Heart left ventricle (tissue), 16 donors: Measurements from ENCODE around the gene ITGA11. TPM values are rescaled to one million over a fixed set of nuclear protein-coding genes. Genes with fewer than 3 reads are reported as not detected.

ENCODE experiments used
- ATAC-seq, 4 donors: fragments of 200-7000 bp; cut with Tn5 transposase; one replicate each; pipeline ENCODE4 v1.9.1; 2020 to 2022; ENCODE audit warnings: moderate library complexity in 4 of 4, mild to moderate bottlenecking in 3 of 4, moderate number of reproducible peaks in 1 of 4
- DNase-seq, 5 donors: peaks; one replicate each; pipeline ENCODE4 v3.0.0-alpha.2; 2020
- H3K27ac ChIP-seq, 12 donors: fragments of 200-600 bp; sonication (generic) in 4 of 12; one replicate each; pipeline versions ENCODE4 v1.5.0 to v1.8.0; 2016 to 2022; ENCODE audit warnings: mild to moderate bottlenecking in 2 of 12
- H3K27me3 ChIP-seq, 9 donors: fragments of 200-600 bp; sonication (generic) in 2 of 9; one replicate each; pipeline versions ENCODE4 v1.5.1 to v1.8.0; 2016 to 2022; ENCODE audit warnings: mild to moderate bottlenecking in 3 of 9
- H3K36me3 ChIP-seq, 9 donors: fragments of 200-600 bp; sonication (generic) in 2 of 9; one replicate each; pipeline versions ENCODE4 v1.5.0 to v1.8.0; 2018 to 2022; ENCODE audit warnings: mild to moderate bottlenecking in 2 of 9
- H3K4me1 ChIP-seq, 12 donors: fragments of 200-600 bp; sonication (generic) in 4 of 12; one replicate each; pipeline versions ENCODE4 v1.5.0 to v1.8.0; 2016 to 2022; ENCODE audit warnings: mild to moderate bottlenecking in 3 of 12
- H3K4me3 ChIP-seq, 12 donors: fragments of 200-600 bp; sonication (generic) in 4 of 12; one replicate each; pipeline versions ENCODE4 v1.5.0 to v1.8.0; 2017 to 2022; ENCODE audit warnings: mild to moderate bottlenecking in 9 of 12, moderate library complexity in 4 of 12
- H3K9me3 ChIP-seq, 12 donors: fragments of 200-600 bp; sonication (generic) in 4 of 12; one replicate each; pipeline versions ENCODE4 v1.5.0 to v1.8.0; 2016 to 2022; ENCODE audit warnings: mild to moderate bottlenecking in 1 of 12
- CTCF ChIP-seq, 12 donors: fragments of 200-600 bp; sonication (generic) in 4 of 12; IDR thresholded peaks; one replicate each; pipeline versions ENCODE4 v1.5.0 to v1.8.0; 2018 to 2022; ENCODE audit warnings: antibody characterized with exemption in 12 of 12, mild to moderate bottlenecking in 5 of 12
- POLR2A ChIP-seq, 2 donors: fragments of 450-650 bp; IDR thresholded peaks; one replicate each; pipeline ENCODE4 v1.6.1; 2017; ENCODE audit warnings: antibody characterized with exemption in 2 of 2, mild to moderate bottlenecking in 2 of 2, moderate library complexity in 2 of 2
- WGBS, 4 donors: extraction: QIAGEN DNeasy Blood & Tissue Kit in 2 of 4; methylation state at CpG; one replicate each; pipeline versions ENCODE4 v1.1.5 to v1.1.7; 2013 to 2018; 5-methylcytosine and 5-hydroxymethylcytosine counted together
- intact Hi-C, 10 donors: fragments of 100-400 bp; cut with DNase I; formaldehyde crosslinking; loops; one replicate each; pipeline versions ENCODE4 v1.11.1 to v1.14.2; 2022
- polyA plus RNA-seq, 2 donors: library from polyadenylated mRNA; stranded (reverse); fragments of 200-250 nt; gene quantifications; one replicate each; pipeline ENCODE4 v1.2.3, GENCODE V29; 2013
- total RNA-seq, 9 donors: library from RNA; depleted of rRNA in 2 of 9; stranded (reverse); fragments of >200 nt in 2 of 9; fragmentation: NEBNext Ultra II Directional in 3 of 9; extraction: Animal tissue kit (Norgen Biotek cat#: 25700) in 3 of 9; gene quantifications; one replicate each; pipeline versions ENCODE4 v1.1.0 to v1.2.4, GENCODE V29; 2016 to 2023
- donor health status: ischemic (EF 13 %, LVEDD 7.1; RV severe dilation, severe dysfunction).
- donor health status: healthy with polysubstance abuse.
- donor health status: DM: no; HTN: yes; CAD: no.
- donor health status: DM: no; HTN: no; CAD: no.
- donor health status: ischemic (EF 25% LVEDD 6.9; RV normal size, moderate dysfunction).
- donor health status: ischemic (EF 25% LVEDD 5.7; RV mildly dilated, moderate dysfunction).
- donor health status: healthy.
- donor health status: DM: yes; HTN: yes; CAD: no.
- donor health status: ischemic (EF 35%, LVEDD 5.7; RV mildly dilated, moderate dysfunction).
- donor health status: nonischemic (EF 11% LVEDD 7.7; RV severe dilation, severe dysfunction).
- donor health status: DM: yes; HTN: yes; CAD: no.
- donor health status: PGD.
- donor health status: ischemic (EF 29% LVEDD 5.4; RV normal size, mild dysfunction).
- donor health status: nonischemic (EF 23%, LVEDD 6.1; RV moderate dilation, normal function).

The ITGA11 gene
- total and polyA plus RNA-seq, 11 donors, result 2.1 to 35.5 (median 12.1) TPM

GRCh38 chr15:68346979-68347378, 85.0 kb downstream of the ITGA11 start:
- intact Hi-C loops, result no loop called here
- Histone ChIP-seq H3K4me3 (no peak overlapping the region), H3K4me1 (peaks cover 6 to 28% (median 10%) of the 10 kb centered on the region in 12 donors), H3K27ac (no peak overlapping the region), H3K27me3 (no peaks in the 10 kb centered on the region), H3K9me3 (no peaks in the 10 kb centered on the region), H3K36me3 (peaks cover 0 to 38% (median 0%) of the 10 kb centered on the region in 9 donors)
- 47 to 67% (median 65%) methylated on average over 6 of the region's 6 CpGs for WGBS, 4 donors
- TF ChIP-seq CTCF (IDR thresholded peaks at IDR 0.05) (no peak), POLR2A (IDR thresholded peaks at IDR 0.05) (no peak)
- DNase-seq, result peak in 1 of 5 donors; percentile 15
- ATAC-seq, result peak in 2 of 4 donors; percentile 12 to 15

GRCh38 chr15:68345481-68345880, 86.5 kb downstream of the ITGA11 start:
- H3K27me3 ChIP-seq, result no peaks in the 10 kb centered on the region
- DNase-seq (peak in 1 of 5 donors; percentile 21), ATAC-seq (no peak)
- H3K36me3 ChIP-seq, result peaks cover 0 to 31% (median 0%) of the 10 kb centered on the region in 9 donors
- H3K4me3 ChIP-seq, result no peak overlapping the region
- H3K9me3 ChIP-seq, result no peaks in the 10 kb centered on the region
- 73 to 88% (median 83%) methylated on average over 5 of the region's 5 CpGs for WGBS, 4 donors
- TF ChIP-seq CTCF (IDR thresholded peaks at IDR 0.05) (no peak), POLR2A (IDR thresholded peaks at IDR 0.05) (no peak)
- no peak overlapping the region for H3K27ac ChIP-seq
- H3K4me1 ChIP-seq, result peaks cover 8 to 43% (median 25%) of the 10 kb centered on the region in 12 donors
- intact Hi-C loops, result no loop called here

- TF ChIP-seq CTCF (IDR thresholded peaks at IDR 0.05) (no peak), POLR2A (IDR thresholded peaks at IDR 0.05) (no peak)
- H3K4me3 ChIP-seq, result no peak overlapping the region
- H3K9me3 ChIP-seq, result no peaks in the 10 kb centered on the region
- peaks cover 8 to 46% (median 27%) of the 10 kb centered on the region in 12 donors for H3K4me1 ChIP-seq
- peaks cover 0 to 26% (median 0%) of the 10 kb centered on the region in 9 donors for H3K36me3 ChIP-seq
- H3K27ac ChIP-seq, result no peak overlapping the region
- ATAC-seq, result no peak
- intact Hi-C loops, result no loop called here
- no peak for DNase-seq
- 95 to 97% (median 96%) methylated on average over 7 of the region's 7 CpGs for WGBS, 4 donors
- no peaks in the 10 kb centered on the region for H3K27me3 ChIP-seq
Measured at GRCh38 chr15:68344600-68344999, 87.4 kb downstream of the ITGA11 start.

- DNase-seq (peak in 1 of 5 donors; percentile 22), ATAC-seq (no peak)
- Histone ChIP-seq H3K4me1 (peaks cover 8 to 46% (median 27%) of the 10 kb centered on the region in 12 donors), H3K4me3 (no peak overlapping the region), H3K27me3 (no peaks in the 10 kb centered on the region), H3K36me3 (peaks cover 0 to 25% (median 0%) of the 10 kb centered on the region in 9 donors), H3K9me3 (no peaks in the 10 kb centered on the region), H3K27ac (no peak overlapping the region)
- 92 to 94% (median 93%) methylated on average over 14 of the region's 14 CpGs for WGBS, 4 donors
- TF ChIP-seq CTCF (IDR thresholded peaks at IDR 0.05), result no peak
- TF ChIP-seq POLR2A (IDR thresholded peaks at IDR 0.05), result no peak
- intact Hi-C loops, result no loop called here
Measured at GRCh38 chr15:68343579-68344225, 88.3 kb downstream of the ITGA11 start.
